ENCODE measurements around the gene RPS14. TPM values are rescaled to one million over a fixed set of nuclear protein-coding genes. Genes with fewer than 3 reads are reported as not detected.

The RPS14 gene
- total RNA-seq, 1 donor from 2014 or later: 1,941 TPM

GRCh38 chr5:150448952-150449516 lies 505 bp downstream of the RPS14 start:
- no peak for DNase-seq (ENCODE audit: low spot score, unreplicated experiment)
- H3K9me3 Mint-ChIP-seq (ENCODE audit: low read depth): peaks cover 4% of the 10 kb centered on the region
- peak overlapping the region; percentile 100 for H3K27ac Mint-ChIP-seq
- no peaks in the 10 kb centered on the region for H3K27me3 Mint-ChIP-seq
- peaks cover 17% of the 10 kb centered on the region for H3K36me3 Mint-ChIP-seq (ENCODE audit: insufficient read depth)
- TF ChIP-seq CTCF (IDR thresholded peaks at IDR 0.05; ENCODE audit: unreplicated experiment): no peak
- peaks cover 13% of the 10 kb centered on the region for H3K4me1 Mint-ChIP-seq (ENCODE audit: low read depth)
- peak overlapping the region; percentile 99 for H3K4me3 Mint-ChIP-seq (ENCODE audit: low read depth)

- H3K4me1 Mint-ChIP-seq (ENCODE audit: low read depth): peaks cover 13% of the 10 kb centered on the region
- H3K36me3 Mint-ChIP-seq (ENCODE audit: insufficient read depth): peaks cover 22% of the 10 kb centered on the region
- TF ChIP-seq CTCF (IDR thresholded peaks at IDR 0.05; ENCODE audit: unreplicated experiment): no peak
- H3K27ac Mint-ChIP-seq: peak overlapping the region; percentile 100
- H3K4me3 Mint-ChIP-seq (ENCODE audit: low read depth): peak overlapping the region; percentile 99
- H3K9me3 Mint-ChIP-seq (ENCODE audit: low read depth): peaks cover 4% of the 10 kb centered on the region
- H3K27me3 Mint-ChIP-seq: no peaks in the 10 kb centered on the region
- no peak for DNase-seq (ENCODE audit: low spot score, unreplicated experiment)
Observed at GRCh38 chr5:150448334-150448733, 1.2 kb downstream of the RPS14 start.

GRCh38 chr5:150447188-150447587 lies 2.4 kb downstream of the RPS14 start:
- peaks cover 13% of the 10 kb centered on the region for H3K4me1 Mint-ChIP-seq (ENCODE audit: low read depth)
- H3K36me3 Mint-ChIP-seq (ENCODE audit: insufficient read depth): peaks cover 25% of the 10 kb centered on the region
- H3K27me3 Mint-ChIP-seq: no peaks in the 10 kb centered on the region
- H3K4me3 Mint-ChIP-seq (ENCODE audit: low read depth): peak overlapping the region; percentile 99
- H3K27ac Mint-ChIP-seq: no peak overlapping the region
- no peak for TF ChIP-seq CTCF (IDR thresholded peaks at IDR 0.05; ENCODE audit: unreplicated experiment)
- no peak for DNase-seq (ENCODE audit: low spot score, unreplicated experiment)
- H3K9me3 Mint-ChIP-seq (ENCODE audit: low read depth): peaks cover 4% of the 10 kb centered on the region

GRCh38 chr5:150446583-150446982 lies 3.0 kb downstream of the RPS14 start:
- peaks cover 4% of the 10 kb centered on the region for H3K9me3 Mint-ChIP-seq (ENCODE audit: low read depth)
- H3K27me3 Mint-ChIP-seq: no peaks in the 10 kb centered on the region
- H3K27ac Mint-ChIP-seq: no peak overlapping the region
- peaks cover 25% of the 10 kb centered on the region for H3K36me3 Mint-ChIP-seq (ENCODE audit: insufficient read depth)
- H3K4me3 Mint-ChIP-seq (ENCODE audit: low read depth): no peak overlapping the region
- peaks cover 13% of the 10 kb centered on the region for H3K4me1 Mint-ChIP-seq (ENCODE audit: low read depth)
- DNase-seq (ENCODE audit: low spot score, unreplicated experiment): no peak
- TF ChIP-seq CTCF (IDR thresholded peaks at IDR 0.05; ENCODE audit: unreplicated experiment): no peak

- no peak overlapping the region for H3K4me3 Mint-ChIP-seq (ENCODE audit: low read depth)
Observed at GRCh38 chr5:150446088-150446487, 3.5 kb downstream of the RPS14 start.

More at GRCh38 chr5:150446088-150446487, 3.5 kb downstream of the RPS14 start:
- H3K9me3 Mint-ChIP-seq (ENCODE audit: low read depth): peaks cover 4% of the 10 kb centered on the region
- no peak for DNase-seq (ENCODE audit: low spot score, unreplicated experiment)
- peaks cover 13% of the 10 kb centered on the region for H3K4me1 Mint-ChIP-seq (ENCODE audit: low read depth)
- H3K27me3 Mint-ChIP-seq: no peaks in the 10 kb centered on the region
- no peak for TF ChIP-seq CTCF (IDR thresholded peaks at IDR 0.05; ENCODE audit: unreplicated experiment)
- peak overlapping the region; percentile 60 for H3K27ac Mint-ChIP-seq
- peaks cover 25% of the 10 kb centered on the region for H3K36me3 Mint-ChIP-seq (ENCODE audit: insufficient read depth)
